Astrocyte of the hippocampus (primary cell): ENCODE measurements around the gene POLR1A.

Source experiments
- DNase-seq: peaks from one replicate; pipeline ENCODE4 v3.0.0; 2011; ENCODE audit warnings: low read depth, low spot score

POLR1A gene

GRCh38 chr2:86022661-86023365 is 82.9 kb downstream of the POLR1A start:
- DNase-seq: no peak

GRCh38 chr2:86021396-86022378 is 84.0 kb downstream of the POLR1A start:
- DNase-seq: no peak

DNA sequence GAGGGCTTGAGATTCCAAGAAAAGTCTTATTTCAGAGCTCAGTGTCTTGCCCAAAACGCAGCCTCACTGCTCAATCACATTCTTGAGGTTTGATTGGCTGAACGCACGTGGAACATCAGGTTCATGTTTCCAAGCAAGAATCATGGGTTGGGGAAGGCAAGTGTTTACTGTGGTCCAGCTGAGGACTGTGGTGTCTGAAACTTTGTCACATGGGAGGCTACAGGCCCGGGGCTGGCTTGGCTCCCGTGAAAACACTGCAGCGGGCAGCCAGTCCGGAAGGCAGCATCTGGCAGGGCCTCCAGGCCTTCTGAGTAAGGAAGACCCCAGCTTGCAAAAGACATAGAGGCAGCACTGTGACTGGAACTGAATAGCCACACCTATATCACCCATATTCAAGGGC is 84.7 kb downstream of the POLR1A start:
- DNase-seq: peak; percentile 70

DNA sequence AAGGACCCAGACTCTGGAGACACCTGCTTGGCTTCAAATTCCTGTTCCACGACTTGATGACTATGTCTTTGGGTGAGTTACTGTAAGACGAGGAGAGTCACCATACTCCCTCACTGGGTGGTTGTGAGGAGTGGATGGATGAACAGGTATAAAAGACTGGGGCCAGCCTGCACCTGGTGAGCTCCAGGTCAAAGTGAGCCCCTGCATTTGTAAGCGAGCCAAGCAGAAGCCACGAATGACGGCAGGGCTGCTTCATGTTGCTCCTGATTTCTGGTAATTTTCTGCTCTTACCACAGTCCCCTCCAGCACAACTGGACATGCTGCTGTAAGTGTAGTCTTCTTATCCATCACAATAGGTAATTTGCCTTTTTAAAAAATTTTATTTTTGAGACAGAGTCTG is 86.6 kb downstream of the POLR1A start:
- no peak for DNase-seq

GRCh38 chr2:86017901-86018896 is 87.5 kb downstream of the POLR1A start:
- DNase-seq: peak; percentile 48

- no peak for DNase-seq
Observed at GRCh38 chr2:86016581-86016980, 89.1 kb downstream of the POLR1A start.

GRCh38 chr2:86015699-86016098 is 90.0 kb downstream of the POLR1A start:
- DNase-seq: no peak

DNA sequence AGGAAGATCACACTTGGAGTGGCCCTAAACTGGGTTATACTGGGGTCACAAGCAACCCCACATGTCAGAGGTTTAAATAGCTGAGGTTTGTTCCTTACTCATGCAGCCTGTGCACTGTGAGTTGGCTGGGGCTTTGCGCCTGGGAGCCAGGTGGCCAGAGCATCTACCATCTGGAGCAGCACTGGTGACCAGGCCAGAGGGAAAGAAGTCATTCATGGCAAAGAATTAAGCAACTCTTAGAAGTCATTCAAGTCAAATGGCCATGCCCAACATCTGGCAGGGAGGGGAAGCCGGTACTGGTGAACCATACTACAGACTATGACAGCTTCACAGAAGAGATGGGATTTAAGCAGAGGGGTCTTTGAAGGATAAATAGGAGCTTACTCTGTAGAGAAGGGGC is 90.7 kb downstream of the POLR1A start:
- no peak for DNase-seq

DNA sequence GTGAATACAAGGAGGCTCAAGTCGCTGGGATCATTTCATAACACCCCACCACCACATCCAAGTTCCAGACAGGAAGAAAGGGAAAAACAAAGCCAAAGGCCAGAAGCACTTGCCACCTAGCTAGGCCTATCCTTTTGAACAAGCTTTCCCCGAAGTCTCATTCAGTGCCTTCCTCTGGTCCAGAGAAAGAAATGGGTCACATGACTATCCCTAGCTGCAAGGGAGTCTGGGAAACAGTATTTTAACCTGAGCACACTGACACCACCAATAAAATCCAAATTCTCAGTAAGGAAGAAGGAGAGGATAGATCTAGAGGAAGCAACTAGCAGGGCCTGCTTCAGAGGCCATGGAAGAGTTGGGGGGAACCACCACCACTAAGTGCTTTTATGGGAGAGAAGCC is 91.2 kb downstream of the POLR1A start:
- DNase-seq: no peak

DNA sequence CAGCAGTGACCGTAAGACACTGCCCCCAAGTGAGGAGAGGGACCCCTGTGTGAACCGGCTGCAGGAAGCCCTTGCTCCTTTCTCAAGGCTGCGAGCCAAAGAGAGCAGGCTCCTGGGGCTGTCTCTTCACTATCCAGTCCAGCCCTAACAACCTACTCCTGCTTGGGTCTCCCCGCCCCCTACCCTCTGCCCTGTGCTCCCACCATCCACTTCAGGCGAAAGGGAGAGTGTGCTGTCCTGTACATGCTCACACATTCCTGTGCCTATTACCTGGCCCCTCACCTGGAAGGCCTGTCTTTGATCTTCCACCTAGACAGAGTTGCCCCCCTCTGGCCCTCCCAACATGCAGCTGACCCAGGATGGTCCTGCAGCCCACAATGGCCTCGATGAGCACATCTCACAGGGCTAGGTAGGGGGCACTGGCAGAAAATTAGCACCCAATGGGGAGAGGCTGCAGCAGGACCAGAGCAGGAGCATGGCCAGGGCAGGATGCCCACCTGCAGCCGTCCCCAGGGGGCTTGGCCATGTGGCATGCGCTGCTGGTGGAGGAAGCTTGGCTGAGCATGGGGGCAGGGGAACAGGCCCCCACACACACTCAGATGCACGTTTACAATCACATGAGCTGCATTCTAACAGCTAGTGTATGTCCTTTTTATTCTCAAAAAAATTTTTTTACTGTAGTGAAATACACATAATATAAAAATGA is 93.5 kb downstream of the POLR1A start:
- DNase-seq: no peak

DNA sequence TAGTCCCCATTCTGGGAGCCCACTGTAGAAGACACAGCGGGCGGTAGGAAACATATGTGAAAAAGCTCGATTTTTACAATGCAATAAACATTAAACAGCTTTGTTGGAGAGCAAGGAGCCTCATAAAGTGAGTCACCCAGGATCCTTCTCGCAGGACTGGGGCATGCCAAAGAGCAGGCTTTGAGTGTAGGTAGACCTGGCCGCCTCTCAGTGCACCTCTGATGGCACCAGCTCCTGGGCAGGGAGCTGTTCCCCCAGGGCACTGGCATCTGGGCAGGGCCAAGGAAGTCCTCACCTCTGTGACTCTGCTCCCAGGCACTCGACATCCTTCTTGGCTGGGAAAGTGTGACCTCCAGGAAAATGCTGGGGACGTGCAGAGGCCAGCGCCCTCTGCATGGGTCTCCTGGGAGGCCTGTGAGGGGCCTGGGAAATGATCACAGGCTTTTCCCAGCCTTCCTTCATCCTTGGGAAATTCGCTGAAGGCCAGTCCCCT is 94.2 kb downstream of the POLR1A start:
- DNase-seq: no peak

DNA sequence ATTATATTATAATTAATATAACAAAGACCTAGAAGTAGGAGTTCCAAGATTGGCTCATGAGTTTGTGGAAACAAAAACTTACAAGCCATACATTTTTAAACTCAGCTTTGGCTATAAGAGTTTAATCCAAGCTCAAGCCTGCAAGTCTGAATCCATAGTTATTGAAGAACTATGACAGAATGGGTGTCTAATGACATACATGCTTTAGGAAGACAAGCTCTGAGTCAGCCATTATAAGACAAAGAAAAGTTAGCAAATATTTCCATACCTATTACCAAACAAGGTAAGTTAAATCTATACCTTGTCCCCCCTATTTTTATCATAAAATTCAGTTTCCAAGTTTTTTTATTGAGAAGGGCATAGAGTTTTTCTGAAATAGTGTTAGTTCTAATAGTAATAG is 95.6 kb downstream of the POLR1A start:
- DNase-seq: no peak

DNA sequence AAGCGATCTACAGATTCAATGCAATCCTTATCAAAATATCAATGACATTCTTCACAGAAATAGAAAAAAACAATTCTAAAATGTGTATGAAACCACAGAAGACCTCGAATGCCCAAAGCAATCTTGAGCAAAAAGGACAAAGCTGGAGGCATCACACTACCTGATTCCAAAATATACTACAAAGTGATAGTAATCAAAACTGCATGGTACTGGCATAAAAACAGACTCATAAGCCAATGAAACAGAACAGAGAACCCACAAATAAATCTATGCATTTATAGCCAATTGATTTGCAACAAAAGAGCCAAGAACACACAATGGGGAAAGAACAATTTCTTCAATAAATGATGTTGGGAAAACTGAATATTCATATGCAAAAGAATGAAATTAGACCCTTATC is 99.2 kb downstream of the POLR1A start:
- DNase-seq: no peak

DNA sequence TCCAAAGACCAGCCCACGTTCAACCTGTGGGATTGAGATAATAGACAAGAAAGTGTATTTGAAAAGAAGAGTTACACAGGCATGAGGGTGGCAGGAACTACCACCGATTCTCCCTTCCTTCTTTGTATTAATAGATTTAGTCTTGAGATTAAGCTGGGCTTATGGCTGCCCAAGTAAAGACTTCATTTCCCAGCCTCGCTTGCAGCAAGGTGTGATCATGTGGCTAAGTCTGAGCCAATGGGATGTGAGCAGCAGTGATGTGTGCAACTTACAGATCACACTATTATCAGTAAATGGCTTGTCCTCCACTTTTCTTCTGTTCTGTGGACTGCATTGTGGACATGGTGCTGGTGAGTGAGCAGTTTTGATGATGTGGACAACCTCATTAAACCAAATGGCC is 101.7 kb downstream of the POLR1A start:
- no peak for DNase-seq

DNA sequence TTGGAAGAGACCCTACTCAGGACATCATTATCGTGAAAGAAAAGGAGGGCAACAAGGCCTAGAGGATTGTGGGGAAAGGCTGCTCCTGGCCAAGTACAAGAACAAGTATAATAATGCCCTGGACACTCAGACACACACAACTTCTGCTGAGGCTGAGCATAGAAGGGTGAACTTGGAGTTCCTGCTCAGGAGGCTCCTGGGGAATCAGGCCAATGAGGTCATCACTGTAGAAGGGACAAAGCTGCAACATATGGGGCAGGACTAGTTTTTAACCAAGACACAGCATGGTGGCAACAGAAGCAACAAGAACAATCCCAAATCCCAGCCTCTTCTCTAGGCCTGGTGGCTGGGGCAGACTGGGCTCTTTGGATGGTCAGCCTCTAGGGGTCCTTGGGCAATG is 102.6 kb downstream of the POLR1A start:
- no peak for DNase-seq

- no peak for DNase-seq
Observed at GRCh38 chr2:86002375-86002774, 103.3 kb downstream of the POLR1A start.

DNA sequence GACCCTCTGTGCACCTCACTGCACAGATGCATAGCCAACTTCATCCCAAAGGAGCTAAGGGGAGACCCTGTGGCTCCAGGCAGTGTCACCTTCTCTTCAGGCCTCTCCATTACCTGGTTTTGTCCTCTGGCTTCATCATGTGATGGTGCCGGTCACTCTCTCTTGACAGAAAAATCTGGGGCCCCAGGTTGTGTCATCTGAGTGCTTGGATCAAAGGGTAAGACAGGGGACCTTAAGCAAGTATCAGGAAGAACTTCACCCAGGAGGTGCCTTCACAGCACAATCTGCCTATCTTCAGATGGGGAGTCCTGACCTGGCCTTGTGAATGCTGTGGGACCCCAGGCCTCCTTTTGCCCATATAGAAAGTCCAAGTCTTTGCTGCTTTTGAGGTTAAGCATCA is 104.4 kb downstream of the POLR1A start:
- no peak for DNase-seq

GRCh38 chr2:86000938-86001312 is 104.8 kb downstream of the POLR1A start:
- no peak for DNase-seq

DNA sequence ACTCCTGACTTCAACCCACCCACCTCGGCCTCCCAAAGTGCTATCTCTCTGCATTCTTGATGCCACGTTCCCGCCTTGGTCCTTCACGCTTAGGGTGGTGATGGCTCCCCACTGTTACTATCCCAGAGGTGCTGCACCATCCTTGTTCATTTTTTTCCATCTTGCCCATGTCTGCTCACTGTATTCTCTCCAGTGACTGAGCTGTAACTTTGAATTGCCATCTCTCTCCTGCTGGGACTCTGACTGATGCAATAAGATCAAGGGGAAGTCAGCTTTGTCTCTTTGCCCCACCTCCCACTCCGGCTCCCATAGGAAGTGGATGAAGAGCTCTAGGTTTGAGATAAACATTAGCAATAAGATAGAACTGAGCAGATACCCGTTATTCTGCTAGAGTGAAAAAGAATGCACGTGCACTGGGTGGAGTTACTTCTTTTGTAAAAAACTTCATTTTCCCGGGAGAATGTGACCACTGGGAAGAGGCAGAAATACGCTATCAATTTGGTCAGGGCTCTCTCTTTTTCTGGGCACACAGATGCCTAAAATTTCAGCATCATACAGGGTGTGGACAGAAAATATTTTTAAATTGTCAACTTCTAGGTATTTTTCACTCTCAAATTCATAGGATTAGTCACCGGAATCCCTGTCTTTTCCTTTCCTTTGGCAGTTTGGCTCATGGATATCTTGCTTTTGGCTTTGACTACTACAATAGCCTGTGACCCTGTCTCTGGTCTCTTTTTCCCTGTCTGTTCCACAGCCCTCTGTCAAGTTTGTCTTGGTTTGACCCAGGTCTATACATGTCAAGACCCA is 105.4 kb downstream of the POLR1A start:
- no peak for DNase-seq
